Thymus (tissue), 11 donors: ENCODE data around the gene ITK. TPM values are rescaled to one million over a fixed set of nuclear protein-coding genes. Genes with fewer than 3 reads are reported as not detected.
"Not testable (repeated sequence)": the region's sequence is repeated elsewhere in the genome, so short reads cannot be mapped to it uniquely, and the experiment has no call there.

Source experiments
- DNase-seq, 9 donors: peaks; one replicate each; pipeline ENCODE4 v3.0.0-alpha.2; 2013; ENCODE audit warnings: low spot score in 9 of 9, low read depth in 6 of 9, missing footprints in 1 of 9
- H3K27ac ChIP-seq, 2 donors: one replicate each; pipeline ENCODE4 v1.5.1; 2013; ENCODE audit warnings: control low read depth in 1 of 2, low read depth in 1 of 2, low read length in 1 of 2, mild to moderate bottlenecking in 1 of 2, moderate library complexity in 1 of 2
- H3K27me3 ChIP-seq, 2 donors: one replicate each; pipeline ENCODE4 v1.5.1; 2013; ENCODE audit warnings: low read length in 1 of 2; ENCODE audit not compliant: control insufficient read depth in 2 of 2, insufficient read depth in 1 of 2
- H3K36me3 ChIP-seq, 2 donors: one replicate each; pipeline ENCODE4 v1.5.1; 2013; ENCODE audit warnings: low read length in 1 of 2, mild to moderate bottlenecking in 1 of 2, moderate library complexity in 1 of 2; ENCODE audit not compliant: control insufficient read depth in 2 of 2, insufficient read depth in 2 of 2
- H3K4me1 ChIP-seq, 2 donors: one replicate each; pipeline ENCODE4 v1.5.1; 2013; ENCODE audit warnings: low read length in 2 of 2; ENCODE audit not compliant: control insufficient read depth in 2 of 2, insufficient read depth in 2 of 2
- H3K4me3 ChIP-seq, 2 donors: one replicate each; pipeline ENCODE4 v1.5.1; 2013; ENCODE audit warnings: low read length in 2 of 2, control low read depth in 1 of 2, mild to moderate bottlenecking in 1 of 2
- H3K9me3 ChIP-seq, 2 donors: one replicate each; pipeline ENCODE4 v1.5.1; 2013; ENCODE audit warnings: low read length in 1 of 2, mild to moderate bottlenecking in 1 of 2; ENCODE audit not compliant: control insufficient read depth in 2 of 2, insufficient read depth in 1 of 2
- WGBS: extraction: QIAGEN DNeasy Blood & Tissue Kit; methylation state at CpG from one replicate; pipeline ENCODE4 v1.1.7; 2013; 5-methylcytosine and 5-hydroxymethylcytosine counted together
- polyA plus RNA-seq: library from polyadenylated mRNA; stranded (reverse); fragments of 200-250 nt; gene quantifications from one replicate; pipeline ENCODE4 v1.2.3, GENCODE V29; 2013
- total RNA-seq: library from RNA; stranded (reverse); fragments of 120-200 nt; gene quantifications from one replicate; pipeline ENCODE4 v1.2.4, GENCODE V29; 2013
- donor health status: healthy.

ITK gene
- total and polyA plus RNA-seq, 2 donors: 87.7 to 92.8 TPM

DNA sequence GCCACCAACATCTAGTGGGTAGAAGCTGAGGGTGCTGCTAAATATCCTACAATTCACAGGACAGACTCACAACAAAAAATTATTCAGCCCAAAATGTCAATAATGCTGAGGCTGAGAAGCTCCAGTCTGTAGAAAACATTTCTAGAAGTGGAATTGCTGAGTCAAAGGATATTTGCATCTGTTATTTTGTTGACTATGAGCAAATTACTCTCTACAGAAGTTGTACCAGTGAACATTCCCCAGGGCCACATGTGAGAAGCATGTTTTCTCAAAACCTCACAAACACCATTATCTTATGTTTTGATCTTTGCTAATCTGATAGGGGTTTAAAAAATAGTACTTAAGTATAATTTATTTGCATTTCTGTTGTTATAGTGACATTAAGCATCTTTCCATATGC, 15.4 kb downstream of the ITK start:
- Histone ChIP-seq H3K4me3 (no peak overlapping the region), H3K4me1 (peaks cover 27 to 46% of the 10 kb centered on the region in 2 donors), H3K9me3 (no peaks in the 10 kb centered on the region), H3K36me3 (peaks cover 7 to 50% of the 10 kb centered on the region in 2 donors), H3K27ac (peak overlapping the region; percentile 36 to 56), H3K27me3 (no peaks in the 10 kb centered on the region)
- DNase-seq: peak in 1 of 9 donors; percentile 53

DNA sequence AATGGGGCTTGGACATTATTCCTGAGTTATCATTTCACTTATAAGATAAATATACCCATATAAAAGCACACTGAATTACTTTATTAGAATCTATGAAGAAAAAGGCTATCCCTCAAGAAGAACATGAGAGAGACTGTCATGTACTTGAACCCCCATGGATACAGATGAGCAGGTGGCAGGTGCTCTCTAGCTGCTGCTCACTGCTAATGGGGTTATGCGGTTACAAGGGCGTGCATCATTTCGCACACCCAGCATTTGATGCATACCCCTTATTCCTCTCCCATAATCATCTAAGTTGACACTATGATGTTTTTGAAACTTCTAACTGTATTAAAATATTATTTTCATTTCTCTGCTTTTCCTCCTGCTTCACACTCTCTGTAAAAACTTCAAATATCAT, 16.4 kb downstream of the ITK start:
- 83% methylated on average over 3 of the region's 3 CpGs for WGBS
- H3K36me3 ChIP-seq: peaks cover 7 to 48% of the 10 kb centered on the region in 2 donors
- H3K4me1 ChIP-seq: peaks cover 24 to 46% of the 10 kb centered on the region in 2 donors
- peak in 2 of 9 donors; percentile 43 to 60 for DNase-seq
- no peaks in the 10 kb centered on the region for H3K27me3 ChIP-seq
- H3K9me3 ChIP-seq: no peaks in the 10 kb centered on the region
- H3K27ac ChIP-seq: peak overlapping the region in 1 of 2 donors; percentile 0
- H3K4me3 ChIP-seq: no peak overlapping the region

DNA sequence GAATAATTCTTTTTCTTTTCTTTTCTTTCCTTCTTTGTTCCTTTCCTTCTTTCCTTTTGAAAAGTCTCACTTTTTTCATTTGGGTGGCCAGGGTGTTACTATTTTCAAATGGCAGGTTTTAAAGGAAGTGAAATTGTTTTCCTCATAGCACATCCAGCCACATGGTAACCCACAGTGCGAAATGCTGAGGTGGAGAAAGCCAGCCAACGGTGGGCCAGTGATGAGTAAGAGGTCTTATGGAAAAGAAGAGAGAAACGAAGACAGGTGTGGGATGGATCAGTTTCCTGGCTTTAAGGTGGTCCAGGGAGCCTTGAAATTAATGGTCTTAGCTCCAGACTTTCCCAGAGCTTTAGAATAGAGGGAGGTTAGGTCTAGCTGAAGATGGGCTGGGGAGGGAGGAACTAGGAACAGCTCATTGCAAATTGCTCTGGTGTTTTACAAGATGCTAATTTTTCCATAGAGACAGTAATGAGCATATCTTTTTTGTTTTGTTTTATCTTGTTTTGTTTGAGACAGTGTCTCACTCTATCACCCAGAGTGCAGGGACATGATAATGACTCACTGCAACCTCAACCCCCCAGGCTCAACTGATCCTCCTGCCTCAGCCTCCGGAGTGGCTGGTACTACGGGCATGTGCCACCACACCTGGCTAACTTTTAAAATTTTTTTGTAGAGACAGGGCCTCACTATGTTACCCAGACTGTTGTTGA, 17.8 kb downstream of the ITK start:
- Histone ChIP-seq H3K4me1 (peaks cover 22 to 48% of the 10 kb centered on the region in 2 donors), H3K9me3 (no peaks in the 10 kb centered on the region), H3K27me3 (no peaks in the 10 kb centered on the region), H3K27ac (peak overlapping the region in 1 of 2 donors; percentile 25), H3K36me3 (peaks cover 7 to 46% of the 10 kb centered on the region in 2 donors), H3K4me3 (no peak overlapping the region)
- 61% methylated on average over 5 of the region's 5 CpGs for WGBS
- no peak for DNase-seq

DNA sequence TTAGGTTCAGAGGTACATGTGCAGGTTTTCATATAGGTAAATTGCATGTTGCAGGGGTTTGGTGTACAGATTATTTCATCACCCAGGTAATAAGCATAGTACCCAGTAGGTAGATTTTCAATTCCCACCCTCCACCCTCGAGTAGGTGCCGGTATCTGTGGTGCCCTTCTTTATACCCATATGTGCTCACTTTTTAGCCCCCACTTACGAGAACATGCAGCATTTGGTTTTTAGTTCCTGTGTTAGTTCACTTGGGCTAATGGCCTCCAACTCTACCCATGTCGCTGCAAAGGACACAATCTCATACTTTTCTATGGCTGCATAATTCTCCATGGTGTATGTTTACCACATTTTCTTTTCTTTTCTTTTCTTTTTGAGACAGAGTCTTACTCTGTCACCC, 21.2 kb downstream of the ITK start:
- peaks cover 10 to 40% of the 10 kb centered on the region in 2 donors for H3K36me3 ChIP-seq
- H3K27ac ChIP-seq: no peak overlapping the region
- no peaks in the 10 kb centered on the region for H3K9me3 ChIP-seq
- no peaks in the 10 kb centered on the region for H3K27me3 ChIP-seq
- peaks cover 19 to 37% of the 10 kb centered on the region in 2 donors for H3K4me1 ChIP-seq
- DNase-seq: no peak
- no peak overlapping the region for H3K4me3 ChIP-seq
- WGBS: 89% methylated on average over 4 of the region's 4 CpGs

DNA sequence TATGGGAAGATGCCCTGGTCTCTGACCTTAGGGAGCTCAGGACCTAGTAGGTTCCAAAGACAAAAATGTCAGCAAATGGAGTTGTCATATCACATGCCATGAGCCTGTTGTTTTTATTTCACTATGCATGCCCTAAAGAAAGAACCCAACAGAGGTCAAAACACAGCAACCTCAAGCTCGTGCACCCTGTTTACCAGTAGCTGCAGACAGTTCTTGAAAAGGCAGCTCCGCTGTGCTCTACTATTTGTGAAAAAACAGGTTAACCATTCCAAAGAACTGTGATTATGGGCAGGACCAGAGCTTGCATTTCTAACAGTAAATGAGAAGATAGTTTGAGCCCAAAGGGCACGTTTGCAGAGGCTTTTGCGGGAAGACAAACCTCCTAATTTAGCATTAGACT, 22.8 kb downstream of the ITK start:
- Histone ChIP-seq H3K4me1 (peaks cover 13 to 28% of the 10 kb centered on the region in 2 donors), H3K27ac (peak overlapping the region; percentile 59 to 68), H3K4me3 (no peak overlapping the region), H3K27me3 (no peaks in the 10 kb centered on the region), H3K9me3 (no peaks in the 10 kb centered on the region), H3K36me3 (peaks cover 10 to 51% of the 10 kb centered on the region in 2 donors)
- 85% methylated on average over 4 of the region's 4 CpGs for WGBS
- DNase-seq: no peak

DNA sequence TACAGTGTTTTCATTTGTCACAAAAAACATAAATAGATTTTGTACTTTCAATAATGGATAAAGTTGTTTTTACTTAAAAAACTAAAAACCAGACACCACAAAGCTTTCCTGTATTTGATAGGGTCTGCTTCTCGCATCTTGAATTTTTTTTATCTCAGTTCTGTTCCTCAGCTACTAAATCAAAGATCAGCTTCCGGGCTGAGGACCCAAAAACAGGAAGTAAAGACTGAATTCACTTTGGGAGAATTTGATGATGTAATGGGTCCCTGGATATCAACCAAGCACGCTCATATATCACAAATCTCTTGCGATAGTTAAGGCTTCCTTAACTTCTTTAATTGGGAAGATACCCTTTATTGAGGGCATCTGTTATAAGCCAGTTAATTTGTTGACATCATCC, 24.1 kb downstream of the ITK start:
- Histone ChIP-seq H3K27ac (peak overlapping the region in 1 of 2 donors; percentile 15), H3K9me3 (no peaks in the 10 kb centered on the region), H3K27me3 (no peaks in the 10 kb centered on the region), H3K4me1 (peaks cover 13 to 19% of the 10 kb centered on the region in 2 donors), H3K36me3 (peaks cover 23 to 54% of the 10 kb centered on the region in 2 donors), H3K4me3 (no peak overlapping the region)
- DNase-seq: peak in 1 of 9 donors; percentile 31
- 30% methylated on average over 4 of the region's 4 CpGs for WGBS

DNA sequence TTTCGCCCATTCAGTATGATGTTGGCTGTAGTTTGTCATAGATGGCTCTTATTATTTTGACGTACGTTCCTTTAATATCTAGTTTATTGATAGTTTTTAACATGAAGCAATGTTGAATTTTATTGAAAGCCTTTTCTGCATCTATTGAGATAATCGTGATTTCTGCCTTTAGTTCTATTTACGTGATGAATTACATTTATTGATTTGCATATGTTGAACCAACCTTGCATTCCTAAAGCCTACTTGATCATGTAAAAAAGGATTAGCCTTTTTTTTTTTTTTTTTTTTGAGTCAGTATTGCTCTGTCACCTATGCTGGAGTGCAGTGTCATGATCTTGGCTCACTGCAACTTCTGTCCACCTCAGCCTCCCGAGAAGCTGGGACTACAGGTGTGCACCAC, 25.1 kb downstream of the ITK start:
- H3K4me3 ChIP-seq: no peak overlapping the region
- peaks cover 21 to 50% of the 10 kb centered on the region in 2 donors for H3K36me3 ChIP-seq
- DNase-seq: no peak
- no peaks in the 10 kb centered on the region for H3K27me3 ChIP-seq
- H3K9me3 ChIP-seq: no peaks in the 10 kb centered on the region
- no peak overlapping the region for H3K27ac ChIP-seq
- H3K4me1 ChIP-seq: peaks cover 13 to 23% of the 10 kb centered on the region in 2 donors
- 81% methylated on average over 6 of the region's 6 CpGs for WGBS

DNA sequence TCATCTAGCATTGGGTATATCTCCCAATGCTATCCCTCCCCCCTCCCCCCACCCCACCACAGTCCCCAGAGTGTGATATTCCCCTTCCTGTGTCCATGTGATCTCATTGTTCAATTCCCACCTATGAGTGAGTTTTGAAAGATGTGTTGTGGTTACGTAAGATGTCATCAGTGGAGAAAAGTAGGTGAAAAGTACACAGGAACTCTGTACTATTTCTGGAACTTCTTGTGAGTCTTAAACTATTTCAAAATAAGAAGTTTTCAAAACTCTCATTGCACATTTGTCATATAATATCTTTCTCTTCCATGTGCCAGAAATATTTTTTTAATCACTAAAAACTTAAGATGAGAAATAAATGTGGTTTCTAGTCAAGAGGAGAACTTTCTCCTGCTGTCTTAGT, 30.0 kb downstream of the ITK start:
- Histone ChIP-seq H3K4me1 (peaks cover 14 to 37% of the 10 kb centered on the region in 2 donors), H3K36me3 (peaks cover 64 to 87% of the 10 kb centered on the region in 2 donors)
- not testable (repeated sequence) for H3K4me3 ChIP-seq, H3K9me3 ChIP-seq, H3K27ac ChIP-seq, H3K27me3 ChIP-seq
- WGBS: 80% methylated on average over 1 of the region's 1 CpG
- peak in 1 of 9 donors; percentile 45 for DNase-seq

DNA sequence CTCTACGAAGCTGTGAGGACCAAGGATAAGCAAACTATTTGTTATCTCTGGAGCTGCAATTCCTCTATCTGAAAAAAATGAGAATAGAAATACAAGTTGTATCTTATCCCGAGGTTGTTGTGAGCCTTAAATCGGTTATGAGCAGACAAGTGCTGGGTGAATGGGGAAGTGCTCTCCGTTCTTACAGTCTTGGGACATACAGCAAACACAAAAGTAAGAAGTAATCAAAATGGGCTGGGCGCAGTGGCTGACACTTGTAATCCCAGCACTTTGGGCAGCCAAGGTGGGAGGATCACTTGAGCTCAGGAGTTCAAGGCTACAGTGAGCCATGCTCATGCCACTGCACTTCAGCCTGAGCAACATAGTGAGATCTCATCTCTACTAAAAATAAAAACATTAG, 31.7 kb downstream of the ITK start:
- no peak for DNase-seq
- 95% methylated on average over 5 of the region's 5 CpGs for WGBS
- Histone ChIP-seq H3K4me1 (peaks cover 26 to 54% of the 10 kb centered on the region in 2 donors), H3K4me3 (no peak overlapping the region), H3K9me3 (no peaks in the 10 kb centered on the region), H3K36me3 (peaks cover 76 to 94% of the 10 kb centered on the region in 2 donors), H3K27me3 (no peaks in the 10 kb centered on the region), H3K27ac (no peak overlapping the region)
